ENCODE data around the gene MRPS2. TPM values are rescaled to one million over a fixed set of nuclear protein-coding genes. Genes with fewer than 3 reads are reported as not detected.

Gene MRPS2
- total RNA-seq, 2 experiments from 2014 or later = 20.8 to 23.2 TPM

DNA sequence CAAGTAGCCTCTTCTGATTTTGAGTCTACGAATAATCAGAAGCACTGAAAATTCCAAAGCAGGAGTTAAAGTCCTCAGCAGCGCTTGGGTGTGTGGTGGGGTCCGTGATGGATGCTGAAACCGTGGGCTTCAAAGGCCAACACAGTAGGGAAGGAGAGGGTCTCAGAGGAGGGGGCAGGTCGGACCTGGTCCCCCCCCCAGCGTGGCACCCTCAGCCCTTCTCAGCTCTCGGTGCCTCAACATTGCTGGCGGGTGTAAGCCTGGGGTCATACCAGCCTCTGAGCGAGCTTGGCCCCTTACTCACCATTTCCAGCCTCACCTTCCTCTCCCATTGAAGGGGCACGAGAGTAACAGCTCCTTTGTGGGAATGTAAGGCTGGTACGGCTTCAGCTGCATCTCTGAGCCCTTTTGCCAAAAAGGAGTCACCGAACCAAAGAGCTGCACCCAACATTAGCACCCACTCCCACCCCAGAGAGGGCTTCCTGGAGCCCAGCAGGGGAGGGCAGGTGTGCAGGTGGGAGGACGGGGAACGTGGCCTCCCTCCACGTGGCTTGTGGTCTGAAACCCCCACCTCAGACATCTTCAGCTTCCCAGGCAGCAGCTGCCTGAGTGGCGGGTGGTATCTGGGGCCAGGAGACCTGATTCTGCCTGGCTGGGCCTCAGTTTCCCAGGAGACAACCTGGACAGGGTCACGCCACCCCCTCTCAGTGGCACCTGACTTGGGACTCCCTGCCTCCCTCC lies 14.0 kb downstream of the MRPS2 start:
- Mint-ChIP-seq H3K27ac (no peak overlapping the region), H3K9me3 (peaks cover 1% of the 10 kb centered on the region), H3K27me3 (peaks cover 9% of the 10 kb centered on the region), H3K4me3 (no peak overlapping the region), H3K4me1 (ENCODE audit: low read depth) (no peaks in the 10 kb centered on the region), H3K36me3 (ENCODE audit: low read depth) (no peaks in the 10 kb centered on the region)
- intact Hi-C loops (cut with DNase I, micrococcal nuclease) = no loop called here
- peaks cover 0 to 5% of the 10 kb centered on the region in 2 experiments for H3K9me3 ChIP-seq (ENCODE audit: control insufficient read depth in 1 of 2, insufficient read depth in 1 of 2, low read length in 2 of 2)
- H3K27me3 ChIP-seq (ENCODE audit: control insufficient read depth in 1 of 2, insufficient read depth in 2 of 2, low read length in 2 of 2) = peaks cover 0 to 2% of the 10 kb centered on the region in 2 experiments
- CTCF ChIA-PET = no interaction called here
- TF ChIP-seq, protein P1, sequence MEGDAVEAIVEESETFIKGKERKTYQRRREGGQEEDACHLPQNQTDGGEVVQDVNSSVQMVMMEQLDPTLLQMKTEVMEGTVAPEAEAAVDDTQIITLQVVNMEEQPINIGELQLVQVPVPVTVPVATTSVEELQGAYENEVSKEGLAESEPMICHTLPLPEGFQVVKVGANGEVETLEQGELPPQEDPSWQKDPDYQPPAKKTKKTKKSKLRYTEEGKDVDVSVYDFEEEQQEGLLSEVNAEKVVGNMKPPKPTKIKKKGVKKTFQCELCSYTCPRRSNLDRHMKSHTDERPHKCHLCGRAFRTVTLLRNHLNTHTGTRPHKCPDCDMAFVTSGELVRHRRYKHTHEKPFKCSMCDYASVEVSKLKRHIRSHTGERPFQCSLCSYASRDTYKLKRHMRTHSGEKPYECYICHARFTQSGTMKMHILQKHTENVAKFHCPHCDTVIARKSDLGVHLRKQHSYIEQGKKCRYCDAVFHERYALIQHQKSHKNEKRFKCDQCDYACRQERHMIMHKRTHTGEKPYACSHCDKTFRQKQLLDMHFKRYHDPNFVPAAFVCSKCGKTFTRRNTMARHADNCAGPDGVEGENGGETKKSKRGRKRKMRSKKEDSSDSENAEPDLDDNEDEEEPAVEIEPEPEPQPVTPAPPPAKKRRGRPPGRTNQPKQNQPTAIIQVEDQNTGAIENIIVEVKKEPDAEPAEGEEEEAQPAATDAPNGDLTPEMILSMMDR (IDR thresholded peaks at IDR 0.05) = no peak
- no peaks in the 10 kb centered on the region for H3K36me3 ChIP-seq (ENCODE audit: insufficient read depth, low read length)
- ATAC-seq (ENCODE audit: poor library complexity) (no peak), DNase-seq (peak in 1 of 14 experiments; percentile 23)
- peaks cover 4% of the 10 kb centered on the region for H3K4me1 ChIP-seq (ENCODE audit: insufficient read depth, low read length)
- H3K4me3 ChIP-seq (ENCODE audit: low read length) = no peak overlapping the region
- no peak overlapping the region for H3K27ac ChIP-seq (ENCODE audit: low read depth in 1 of 2, low read length in 2 of 2)
- POLR2A ChIA-PET = no interaction called here

DNA sequence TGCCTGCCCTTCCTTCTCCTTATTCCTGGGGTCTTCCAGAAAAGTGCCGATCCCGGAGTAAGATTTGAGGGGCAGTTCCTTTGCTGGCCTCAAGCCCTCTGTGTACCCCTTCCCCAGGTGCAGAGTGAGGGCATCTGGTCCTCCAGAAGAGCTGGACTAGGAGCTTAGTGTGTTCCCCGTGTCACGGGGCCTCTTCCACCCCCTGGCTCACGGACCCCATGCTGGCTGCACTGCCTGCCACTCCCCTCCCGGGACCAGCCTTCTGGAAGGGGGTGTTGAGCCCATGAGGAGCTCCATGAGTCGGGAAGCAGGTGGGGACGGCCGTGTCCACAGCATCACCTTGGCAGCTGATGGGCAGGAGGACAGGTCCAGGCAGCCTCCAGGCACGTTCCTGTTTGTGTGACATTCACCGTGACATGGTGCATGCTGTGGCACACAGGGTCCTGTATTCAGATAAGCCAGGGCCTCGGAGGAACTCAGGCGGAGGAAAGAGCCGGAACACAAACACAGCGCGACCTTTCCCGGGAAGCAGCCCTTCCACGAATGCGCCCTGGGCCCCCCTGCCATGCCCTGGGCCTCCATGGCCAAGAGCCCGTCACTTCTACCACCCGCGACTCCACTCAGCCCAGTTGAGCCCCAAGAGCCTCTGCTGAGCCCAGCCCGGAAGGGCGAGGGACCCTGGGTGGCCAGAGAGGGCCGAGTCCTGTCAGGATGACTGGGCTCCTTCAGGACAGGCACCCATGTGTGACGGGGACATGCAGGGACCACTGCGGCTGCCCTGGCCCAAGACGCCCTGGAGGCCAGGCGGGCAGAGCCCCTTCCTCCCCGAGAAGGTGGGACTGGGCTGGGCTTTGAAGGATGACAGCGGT lies 14.8 kb downstream of the MRPS2 start:
- Mint-ChIP-seq H3K27me3 (peaks cover 14% of the 10 kb centered on the region), H3K4me3 (no peak overlapping the region), H3K9me3 (no peaks in the 10 kb centered on the region), H3K4me1 (ENCODE audit: low read depth) (no peaks in the 10 kb centered on the region), H3K36me3 (ENCODE audit: low read depth) (no peaks in the 10 kb centered on the region), H3K27ac (no peak overlapping the region)
- intact Hi-C loops (cut with DNase I, micrococcal nuclease) = no loop called here
- TF ChIP-seq, protein P1 (IDR thresholded peaks at IDR 0.05) = no peak
- ATAC-seq (ENCODE audit: poor library complexity) (no peak), DNase-seq (peak in 1 of 14 experiments; percentile 21)
- Histone ChIP-seq H3K4me1 (ENCODE audit: insufficient read depth, low read length) (peaks cover 4% of the 10 kb centered on the region), H3K4me3 (ENCODE audit: low read length) (no peak overlapping the region), H3K9me3 (ENCODE audit: control insufficient read depth in 1 of 2, insufficient read depth in 1 of 2, low read length in 2 of 2) (no peaks in the 10 kb centered on the region), H3K27ac (ENCODE audit: low read depth in 1 of 2, low read length in 2 of 2) (no peak overlapping the region), H3K27me3 (ENCODE audit: control insufficient read depth in 1 of 2, insufficient read depth in 2 of 2, low read length in 2 of 2) (peaks cover 0 to 2% of the 10 kb centered on the region in 2 experiments), H3K36me3 (ENCODE audit: insufficient read depth, low read length) (no peaks in the 10 kb centered on the region)
- ChIA-PET POLR2A (no interaction called here), CTCF (no interaction called here)

DNA sequence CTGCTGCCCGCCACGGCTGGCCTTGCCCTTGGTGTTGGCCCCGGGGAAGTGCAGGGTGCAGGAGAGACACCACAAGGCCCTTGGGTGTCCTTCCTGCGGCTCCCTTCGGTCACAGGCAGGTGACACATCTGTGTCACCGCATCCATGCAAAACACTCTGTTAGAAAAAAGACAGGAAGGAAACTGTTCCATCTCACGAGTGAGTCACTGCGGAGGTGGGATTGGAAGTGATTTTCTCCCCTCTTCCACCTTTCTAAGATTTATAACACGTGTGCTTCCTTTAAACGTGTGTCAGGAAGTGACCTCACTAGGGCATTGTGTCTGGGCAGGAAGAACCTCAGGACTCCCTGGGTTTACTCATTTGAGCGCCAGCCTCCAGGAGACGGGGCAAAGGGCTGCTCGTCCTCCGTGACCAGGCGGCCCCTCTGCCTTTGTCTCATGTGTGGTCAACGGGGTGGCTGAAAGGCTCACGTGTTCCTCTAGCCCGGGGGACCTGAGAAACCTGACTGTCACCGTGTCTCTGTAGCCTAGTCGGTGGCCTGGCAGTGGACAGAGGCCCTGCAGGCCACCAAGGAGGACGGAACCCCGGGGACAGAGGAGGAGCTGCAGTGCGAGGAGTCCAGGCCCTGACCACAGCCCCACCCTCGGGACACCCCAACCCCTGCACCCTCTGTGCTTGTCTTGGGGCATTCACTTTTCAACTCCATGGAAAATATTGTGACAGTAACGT lies 15.8 kb downstream of the MRPS2 start:
- no peaks in the 10 kb centered on the region for H3K36me3 Mint-ChIP-seq (ENCODE audit: low read depth)
- TF ChIP-seq, protein P1 (IDR thresholded peaks at IDR 0.05) = no peak
- H3K4me3 Mint-ChIP-seq = no peak overlapping the region
- no peak for DNase-seq
- intact Hi-C loops (cut with DNase I, micrococcal nuclease) = no loop called here
- Histone ChIP-seq H3K27ac (ENCODE audit: low read depth in 1 of 2, low read length in 2 of 2) (no peak overlapping the region), H3K9me3 (ENCODE audit: control insufficient read depth in 1 of 2, insufficient read depth in 1 of 2, low read length in 2 of 2) (no peaks in the 10 kb centered on the region), H3K27me3 (ENCODE audit: control insufficient read depth in 1 of 2, insufficient read depth in 2 of 2, low read length in 2 of 2) (peaks cover 2 to 3% of the 10 kb centered on the region in 2 experiments), H3K4me1 (ENCODE audit: insufficient read depth, low read length) (peaks cover 4% of the 10 kb centered on the region), H3K4me3 (ENCODE audit: low read length) (no peak overlapping the region), H3K36me3 (ENCODE audit: insufficient read depth, low read length) (no peaks in the 10 kb centered on the region)
- no peak for ATAC-seq (ENCODE audit: poor library complexity)
- ChIA-PET CTCF (no interaction called here), POLR2A (no interaction called here)
- no peaks in the 10 kb centered on the region for H3K9me3 Mint-ChIP-seq
- H3K27ac Mint-ChIP-seq = no peak overlapping the region
- H3K4me1 Mint-ChIP-seq (ENCODE audit: low read depth) = no peaks in the 10 kb centered on the region
- peaks cover 14% of the 10 kb centered on the region for H3K27me3 Mint-ChIP-seq

Measured in CD4-positive, alpha-beta T cell (primary cell).